ENCODE data around the gene ZBTB26. TPM values are rescaled to one million over a fixed set of nuclear protein-coding genes. Genes with fewer than 3 reads are reported as not detected.

The ZBTB26 gene
- total RNA-seq, 1 experiment from 2014 or later, result 7.8 TPM

- TF ChIP-seq, protein P1, sequence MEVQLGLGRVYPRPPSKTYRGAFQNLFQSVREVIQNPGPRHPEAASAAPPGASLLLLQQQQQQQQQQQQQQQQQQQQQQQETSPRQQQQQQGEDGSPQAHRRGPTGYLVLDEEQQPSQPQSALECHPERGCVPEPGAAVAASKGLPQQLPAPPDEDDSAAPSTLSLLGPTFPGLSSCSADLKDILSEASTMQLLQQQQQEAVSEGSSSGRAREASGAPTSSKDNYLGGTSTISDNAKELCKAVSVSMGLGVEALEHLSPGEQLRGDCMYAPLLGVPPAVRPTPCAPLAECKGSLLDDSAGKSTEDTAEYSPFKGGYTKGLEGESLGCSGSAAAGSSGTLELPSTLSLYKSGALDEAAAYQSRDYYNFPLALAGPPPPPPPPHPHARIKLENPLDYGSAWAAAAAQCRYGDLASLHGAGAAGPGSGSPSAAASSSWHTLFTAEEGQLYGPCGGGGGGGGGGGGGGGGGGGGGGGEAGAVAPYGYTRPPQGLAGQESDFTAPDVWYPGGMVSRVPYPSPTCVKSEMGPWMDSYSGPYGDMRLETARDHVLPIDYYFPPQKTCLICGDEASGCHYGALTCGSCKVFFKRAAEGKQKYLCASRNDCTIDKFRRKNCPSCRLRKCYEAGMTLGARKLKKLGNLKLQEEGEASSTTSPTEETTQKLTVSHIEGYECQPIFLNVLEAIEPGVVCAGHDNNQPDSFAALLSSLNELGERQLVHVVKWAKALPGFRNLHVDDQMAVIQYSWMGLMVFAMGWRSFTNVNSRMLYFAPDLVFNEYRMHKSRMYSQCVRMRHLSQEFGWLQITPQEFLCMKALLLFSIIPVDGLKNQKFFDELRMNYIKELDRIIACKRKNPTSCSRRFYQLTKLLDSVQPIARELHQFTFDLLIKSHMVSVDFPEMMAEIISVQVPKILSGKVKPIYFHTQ (CRISPR knock-in tag; IDR thresholded peaks at IDR 0.05), result no peak
- TF ChIP-seq, protein P2, sequence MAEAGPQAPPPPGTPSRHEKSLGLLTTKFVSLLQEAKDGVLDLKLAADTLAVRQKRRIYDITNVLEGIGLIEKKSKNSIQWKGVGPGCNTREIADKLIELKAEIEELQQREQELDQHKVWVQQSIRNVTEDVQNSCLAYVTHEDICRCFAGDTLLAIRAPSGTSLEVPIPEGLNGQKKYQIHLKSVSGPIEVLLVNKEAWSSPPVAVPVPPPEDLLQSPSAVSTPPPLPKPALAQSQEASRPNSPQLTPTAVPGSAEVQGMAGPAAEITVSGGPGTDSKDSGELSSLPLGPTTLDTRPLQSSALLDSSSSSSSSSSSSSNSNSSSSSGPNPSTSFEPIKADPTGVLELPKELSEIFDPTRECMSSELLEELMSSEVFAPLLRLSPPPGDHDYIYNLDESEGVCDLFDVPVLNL (CRISPR knock-in tag; IDR thresholded peaks at IDR 0.05; ENCODE audit: borderline replicate concordance, low read depth), result no peak
Observed at GRCh38 chr9:122866079-122866478, 65.2 kb downstream of the ZBTB26 start (continued).

Other genes starting within 250 kb of the ZBTB26 start
- not detected in 3 replicates for gene OR1L4, start 207.5 kb downstream of the ZBTB26 start, total RNA-seq (2021)
- not detected in 3 replicates for gene OR1L6, start 189.2 kb downstream of the ZBTB26 start, total RNA-seq (2021)
- not detected in 3 replicates for gene OR5C1, start 142.6 kb downstream of the ZBTB26 start, total RNA-seq (2021)
- not detected in 3 replicates for gene OR1K1, start 131.4 kb downstream of the ZBTB26 start, total RNA-seq (2021)
- gene PDCL, start 102.9 kb downstream of the ZBTB26 start, total RNA-seq (2021), result 19.4 to 21.7 TPM (median 20.5 TPM) in 3 replicates
- gene RC3H2, start 26.2 kb downstream of the ZBTB26 start, total RNA-seq (2021), result 36.0 to 38.3 TPM (median 37.5 TPM) in 3 replicates
- 8.2 to 9.6 TPM (median 9.0 TPM) in 3 replicates for gene ZBTB6, start 18.2 kb downstream of the ZBTB26 start, total RNA-seq (2021)
- gene RABGAP1, start 9.5 kb upstream of the ZBTB26 start, total RNA-seq (2021), result 38.1 to 42.9 TPM (median 41.1 TPM) in 3 replicates
- gene GPR21, start 102.2 kb upstream of the ZBTB26 start, total RNA-seq (2021), result 0.63 to 0.66 TPM in 2 of 3 replicates, not detected in the other

Measured in WTC11 (cell line).